Ectodermal cell (in vitro differentiated cells): Measurements from ENCODE around the gene IL2RA.
"Not testable (repeated sequence)": the region's sequence is repeated elsewhere in the genome, so short reads cannot be mapped to it uniquely, and the experiment has no call there.

Experiments
- H3K27ac ChIP-seq: 2 replicates; pipeline ENCODE4 v1.7.0; 2013; ENCODE audit warnings: mild to moderate bottlenecking, low read depth, low read length; ENCODE audit not compliant: insufficient read depth, poor library complexity, severe bottlenecking
- H3K27me3 ChIP-seq: 2 replicates; pipeline ENCODE4 v1.7.0; 2013; ENCODE audit warnings: mild to moderate bottlenecking, low read length; ENCODE audit not compliant: insufficient read depth, control insufficient read depth, poor library complexity, severe bottlenecking
- H3K36me3 ChIP-seq: one replicate; pipeline ENCODE4 v1.7.0; 2013; ENCODE audit warnings: low read length; ENCODE audit not compliant: control insufficient read depth, insufficient read depth
- H3K4me1 ChIP-seq: one replicate; pipeline ENCODE4 v1.7.0; 2013; ENCODE audit warnings: low read length; ENCODE audit not compliant: control insufficient read depth, insufficient read depth
- H3K4me3 ChIP-seq: 2 replicates; pipeline ENCODE4 v1.7.0; 2013; ENCODE audit warnings: low read depth, low read length, control low read depth; ENCODE audit not compliant: insufficient read depth
- H3K9me3 ChIP-seq: 2 replicates; pipeline ENCODE4 v1.7.0; 2013; ENCODE audit warnings: mild to moderate bottlenecking, low read length, moderate library complexity; ENCODE audit not compliant: control insufficient read depth
- WGBS, 2 experiments: methylation state at CpG; one replicate each; pipeline ENCODE4 v1.1.7; 2013; ENCODE audit warnings: missing lambda C conversion rate in 2 of 2; 5-methylcytosine and 5-hydroxymethylcytosine counted together

IL2RA gene

DNA sequence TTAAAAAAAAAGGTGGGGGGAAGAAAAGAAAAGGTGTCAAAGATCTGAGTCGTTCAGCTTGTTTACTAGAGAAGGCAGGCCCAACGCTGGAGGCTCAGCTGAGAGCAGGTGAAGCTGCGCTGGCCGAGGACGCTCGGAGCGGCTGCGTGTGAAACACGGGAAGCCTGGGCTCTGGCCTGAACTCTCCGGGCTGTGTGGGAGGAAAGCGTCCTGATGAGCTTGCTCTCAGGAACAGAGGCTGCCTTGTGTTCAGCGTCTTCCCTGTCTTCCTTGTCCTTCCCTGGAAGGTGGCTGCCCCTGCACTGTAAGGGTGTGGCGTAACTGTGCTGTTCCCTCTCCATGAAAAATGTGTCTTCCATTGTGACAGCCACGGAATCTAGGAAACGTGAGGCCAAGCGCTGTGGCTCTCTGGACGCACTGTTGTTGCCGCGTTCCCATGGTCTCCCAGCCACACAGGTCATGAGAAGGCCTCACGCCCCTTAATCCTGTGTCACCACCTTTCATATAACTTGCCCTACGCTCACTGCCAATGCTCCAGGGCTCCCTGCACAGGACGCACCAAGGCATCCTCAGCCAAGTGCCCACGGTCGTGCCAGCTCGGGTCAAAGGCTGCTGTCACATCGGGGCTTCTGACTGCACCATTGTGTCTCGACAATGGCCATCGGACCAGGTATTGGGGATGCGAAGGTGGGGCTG lies 100.6 kb downstream of the IL2RA start:
- H3K4me3 ChIP-seq = no peak overlapping the region
- no peaks in the 10 kb centered on the region for H3K9me3 ChIP-seq
- WGBS, 2 experiments = 91 to 92% methylated on average over 29 of the region's 29 CpGs
- no peaks in the 10 kb centered on the region for H3K27me3 ChIP-seq
- H3K36me3 ChIP-seq = no peaks in the 10 kb centered on the region
- no peak overlapping the region for H3K27ac ChIP-seq
- no peaks in the 10 kb centered on the region for H3K4me1 ChIP-seq

DNA sequence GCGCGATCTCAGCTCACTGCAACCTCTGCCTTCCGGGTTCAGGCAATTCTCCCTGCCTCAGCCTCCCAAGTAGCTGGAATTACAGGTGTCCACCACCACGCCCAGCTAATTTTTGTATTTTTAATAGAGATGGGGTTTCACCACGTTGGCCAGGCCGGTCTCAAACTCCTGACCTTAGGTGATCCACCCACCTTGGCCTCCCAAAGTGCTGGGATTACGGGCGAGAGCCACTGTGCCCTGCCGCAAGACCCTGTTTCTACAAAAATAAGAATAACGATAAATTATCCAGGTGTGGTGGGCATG lies 101.2 kb downstream of the IL2RA start:
- WGBS, 2 experiments = 90 to 92% methylated on average over 10 of the region's 10 CpGs
- H3K27ac ChIP-seq, H3K36me3 ChIP-seq, H3K4me1 ChIP-seq, H3K9me3 ChIP-seq, H3K27me3 ChIP-seq, H3K4me3 ChIP-seq: not testable (repeated sequence)
